ENCODE measurements around the gene MIPOL1.

Gene MIPOL1

GRCh38 chr14:37597914-37598746 is 400.4 kb downstream of the MIPOL1 start:
- no peak for DNase-seq (ENCODE audit: low spot score)

GRCh38 chr14:37598747-37599506 is 401.2 kb downstream of the MIPOL1 start:
- no peak for DNase-seq (ENCODE audit: low spot score)

GRCh38 chr14:37599507-37600368 is 402.0 kb downstream of the MIPOL1 start:
- DNase-seq (ENCODE audit: low spot score): no peak

GRCh38 chr14:37600880-37601741 is 403.4 kb downstream of the MIPOL1 start:
- DNase-seq (ENCODE audit: low spot score): no peak

- no peak for DNase-seq (ENCODE audit: low spot score)
Measured at GRCh38 chr14:37601865-37602264, 404.1 kb downstream of the MIPOL1 start.

All from CD4-positive, alpha-beta T cell treated with Interleukin-15 for 4 hours (primary cell).